Right hindlimb (tissue), 1 donor: ENCODE data around the gene CERKL.

Experiments used
- DNase-seq: peaks from one replicate; pipeline ENCODE4 v3.0.0-alpha.2; 2018

CERKL gene

GRCh38 chr2:181623159-181623558 lies 33.7 kb downstream of the CERKL start:
- DNase-seq, result no peak

- no peak for DNase-seq
These were observed 35.0 kb downstream of the CERKL start for GRCh38 chr2:181621779-181622490.

GRCh38 chr2:181619516-181619915 lies 37.4 kb downstream of the CERKL start:
- no peak for DNase-seq

GRCh38 chr2:181616715-181617114 lies 40.2 kb downstream of the CERKL start:
- no peak for DNase-seq

GRCh38 chr2:181614874-181615638 lies 41.8 kb downstream of the CERKL start:
- DNase-seq, result no peak

GRCh38 chr2:181613241-181613640 lies 43.7 kb downstream of the CERKL start:
- no peak for DNase-seq

- no peak for DNase-seq
These were observed 49.0 kb downstream of the CERKL start for GRCh38 chr2:181607629-181608590.

- DNase-seq, result no peak
These were observed 50.7 kb downstream of the CERKL start for GRCh38 chr2:181605889-181606837.

GRCh38 chr2:181602017-181602416 lies 54.9 kb downstream of the CERKL start:
- no peak for DNase-seq

GRCh38 chr2:181596556-181596955 lies 60.3 kb downstream of the CERKL start:
- no peak for DNase-seq

- no peak for DNase-seq
These were observed 62.6 kb downstream of the CERKL start for GRCh38 chr2:181594322-181594721.

GRCh38 chr2:181589779-181590178 lies 67.1 kb downstream of the CERKL start:
- DNase-seq, result no peak

GRCh38 chr2:181588546-181588945 lies 68.4 kb downstream of the CERKL start:
- DNase-seq, result no peak

- DNase-seq, result no peak
These were observed 70.3 kb downstream of the CERKL start for GRCh38 chr2:181586569-181587081.

GRCh38 chr2:181585732-181586131 lies 71.2 kb downstream of the CERKL start:
- no peak for DNase-seq

- no peak for DNase-seq
These were observed 75.4 kb downstream of the CERKL start for GRCh38 chr2:181581534-181581933.

- no peak for DNase-seq
These were observed 78.1 kb downstream of the CERKL start for GRCh38 chr2:181578829-181579228.

GRCh38 chr2:181576431-181576830 lies 80.5 kb downstream of the CERKL start:
- no peak for DNase-seq

GRCh38 chr2:181575650-181576025 lies 81.3 kb downstream of the CERKL start:
- no peak for DNase-seq

GRCh38 chr2:181575024-181575649 lies 81.8 kb downstream of the CERKL start:
- DNase-seq, result no peak

GRCh38 chr2:181574321-181574720 lies 82.6 kb downstream of the CERKL start:
- no peak for DNase-seq
